ENCODE results near the gene B3GNT2.
"Not testable (repeated sequence)": the region's sequence is repeated elsewhere in the genome, so short reads cannot be mapped to it uniquely, and the experiment has no call there.

The B3GNT2 gene

DNA sequence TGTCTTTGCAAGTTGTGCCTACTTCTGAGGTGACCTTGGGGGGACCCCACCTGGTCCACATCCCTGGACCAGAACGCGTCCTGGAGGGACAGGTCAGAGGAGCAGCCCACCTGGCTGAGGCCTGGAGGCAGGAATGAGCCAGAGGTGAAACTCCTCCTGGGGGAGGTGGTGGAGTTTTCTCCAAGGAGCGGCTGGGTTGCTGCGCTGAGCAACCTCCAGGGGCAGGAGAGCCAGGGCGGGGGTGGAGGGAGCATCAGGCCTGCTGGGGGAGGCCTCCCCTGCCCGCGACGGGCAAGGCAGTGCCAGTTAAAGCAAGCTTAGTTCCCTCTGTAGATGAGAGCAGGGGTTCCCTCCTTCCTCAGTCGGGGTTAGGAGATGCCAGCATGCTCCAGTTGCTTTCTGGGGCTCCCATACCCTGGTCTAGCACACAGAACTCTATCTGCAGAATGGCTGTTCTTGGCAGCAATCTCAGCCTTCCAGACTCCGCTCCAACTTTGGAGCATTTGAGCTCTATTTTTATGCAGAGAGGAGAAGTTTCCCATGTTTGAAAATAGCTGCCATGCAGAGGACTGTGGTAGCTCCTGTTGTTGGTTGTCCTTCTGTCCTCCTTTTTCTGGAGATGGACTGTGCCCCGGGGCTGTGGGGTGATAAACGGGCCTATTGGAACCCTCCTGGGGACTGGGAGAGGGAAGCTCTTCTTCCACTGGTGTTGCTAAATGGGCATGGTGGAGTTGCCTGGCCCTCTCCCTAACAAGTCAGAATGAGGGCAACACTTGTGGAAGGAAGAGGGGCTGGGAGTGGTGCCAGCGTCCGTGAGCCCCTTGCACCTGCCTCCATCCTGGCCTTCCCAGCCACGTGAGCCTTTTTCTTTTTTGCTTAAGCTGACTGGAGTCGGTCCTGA lies 39.1 kb downstream of the B3GNT2 start:
- no peak for DNase-seq (ENCODE audit: low read depth in 2 of 2)

DNA sequence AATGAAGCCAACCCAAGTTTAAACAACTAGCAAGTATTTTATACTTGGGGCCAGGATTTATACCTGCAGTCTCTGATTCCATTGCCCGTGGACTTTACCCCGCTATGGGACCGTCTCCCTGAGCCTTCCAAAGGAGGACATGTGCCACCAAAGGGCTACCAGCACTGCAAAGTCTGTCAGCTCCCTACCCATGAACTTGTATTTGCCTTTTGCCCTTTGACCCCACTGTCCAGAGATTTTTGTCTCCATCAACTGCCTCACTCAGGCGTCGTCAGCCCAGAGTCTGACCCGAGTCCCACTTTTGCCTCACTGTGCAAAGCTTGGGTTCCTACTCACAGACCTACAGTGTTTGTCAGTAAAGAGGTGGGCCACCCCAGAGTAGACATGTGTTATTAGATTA lies 40.6 kb downstream of the B3GNT2 start:
- DNase-seq (ENCODE audit: low read depth in 2 of 2) = no peak

DNA sequence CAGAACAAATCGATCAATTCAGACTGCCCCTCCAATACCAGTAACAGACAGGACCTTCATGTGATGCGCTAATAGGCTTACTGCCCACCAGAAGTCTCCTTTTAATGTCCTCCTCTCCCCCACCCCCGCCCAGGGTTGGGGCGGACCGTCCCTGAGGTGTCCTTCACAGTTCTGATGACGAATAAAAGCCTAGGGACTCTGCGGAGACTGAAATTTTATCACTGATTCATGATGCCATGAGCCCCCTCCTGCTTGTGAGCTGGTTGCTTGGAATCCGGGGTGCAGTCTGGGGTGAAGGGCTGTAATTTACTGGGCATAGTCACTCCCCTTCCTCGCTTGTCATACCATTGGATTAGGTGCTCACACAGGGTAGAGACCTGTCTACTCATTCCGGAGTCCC lies 42.3 kb downstream of the B3GNT2 start:
- no peak for DNase-seq (ENCODE audit: low read depth in 2 of 2)

GRCh38 chr2:62240546-62240945 lies 44.6 kb downstream of the B3GNT2 start:
- no peak for DNase-seq (ENCODE audit: low read depth in 2 of 2)

DNA sequence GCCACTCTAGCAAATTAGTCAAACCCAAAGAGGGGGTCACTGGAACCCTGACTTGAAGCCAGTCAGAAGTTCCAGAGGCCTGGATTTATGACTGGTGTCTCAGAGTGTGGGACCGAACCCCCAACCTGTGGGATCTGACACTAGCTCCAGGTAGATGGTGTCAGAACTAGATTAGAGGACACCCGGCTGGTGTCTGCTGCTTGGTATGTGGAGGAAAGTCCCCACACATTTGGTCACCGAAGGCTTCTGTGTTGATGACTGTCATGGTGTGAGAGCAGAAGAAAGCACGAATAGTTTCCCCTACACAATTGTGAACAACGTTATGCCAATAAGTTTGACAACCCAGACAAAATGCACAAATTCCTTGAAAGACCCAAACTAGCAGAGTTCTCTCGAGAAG lies 48.1 kb downstream of the B3GNT2 start:
- no peak for DNase-seq (ENCODE audit: low read depth in 2 of 2)

- DNase-seq (ENCODE audit: low read depth in 2 of 2) = no peak
Observed at GRCh38 chr2:62248226-62248625, 52.3 kb downstream of the B3GNT2 start.

DNA sequence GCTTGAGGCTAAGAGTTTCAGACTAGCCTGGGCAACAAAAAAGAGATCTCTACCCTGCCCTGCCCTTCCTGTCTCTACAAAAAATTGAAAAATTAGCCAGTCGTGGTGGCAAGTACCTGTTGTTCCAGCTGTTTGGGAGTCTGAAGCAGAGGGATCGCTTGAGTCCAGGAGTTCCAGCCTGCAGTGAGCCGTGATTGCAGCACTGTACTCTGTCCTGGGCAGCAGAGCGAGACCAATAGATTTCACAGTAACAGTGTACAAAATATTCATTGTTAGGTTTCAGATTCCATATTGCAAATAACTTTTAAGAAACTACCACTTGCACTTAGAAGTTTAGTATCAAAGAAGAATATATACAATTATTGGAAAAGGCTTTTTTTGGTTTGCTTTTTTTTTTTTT lies 54.3 kb downstream of the B3GNT2 start:
- no peak for DNase-seq (ENCODE audit: low read depth in 2 of 2)

GRCh38 chr2:62254424-62255266 lies 58.7 kb downstream of the B3GNT2 start:
- no peak for DNase-seq (ENCODE audit: low read depth in 2 of 2)

DNA sequence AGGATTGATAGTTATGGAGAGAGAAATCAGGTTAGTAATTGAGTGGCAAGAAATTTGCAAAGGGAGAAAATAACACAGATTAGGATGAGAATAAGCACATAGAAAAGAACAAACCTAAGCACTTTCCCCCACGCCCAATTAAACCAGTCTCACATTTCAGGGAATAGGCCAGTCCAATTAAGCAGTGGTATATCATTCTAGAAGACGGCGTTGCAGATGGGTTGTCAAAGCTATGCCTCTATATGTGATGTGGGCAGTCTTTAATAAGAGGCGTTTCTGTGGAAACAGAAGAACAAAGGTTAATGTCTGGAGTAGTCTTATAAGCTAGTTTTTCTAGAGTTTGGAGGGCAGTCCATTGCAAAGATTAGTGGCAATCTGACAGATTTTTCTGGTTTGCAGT lies 61.6 kb downstream of the B3GNT2 start:
- DNase-seq (ENCODE audit: low read depth in 2 of 2) = no peak

DNA sequence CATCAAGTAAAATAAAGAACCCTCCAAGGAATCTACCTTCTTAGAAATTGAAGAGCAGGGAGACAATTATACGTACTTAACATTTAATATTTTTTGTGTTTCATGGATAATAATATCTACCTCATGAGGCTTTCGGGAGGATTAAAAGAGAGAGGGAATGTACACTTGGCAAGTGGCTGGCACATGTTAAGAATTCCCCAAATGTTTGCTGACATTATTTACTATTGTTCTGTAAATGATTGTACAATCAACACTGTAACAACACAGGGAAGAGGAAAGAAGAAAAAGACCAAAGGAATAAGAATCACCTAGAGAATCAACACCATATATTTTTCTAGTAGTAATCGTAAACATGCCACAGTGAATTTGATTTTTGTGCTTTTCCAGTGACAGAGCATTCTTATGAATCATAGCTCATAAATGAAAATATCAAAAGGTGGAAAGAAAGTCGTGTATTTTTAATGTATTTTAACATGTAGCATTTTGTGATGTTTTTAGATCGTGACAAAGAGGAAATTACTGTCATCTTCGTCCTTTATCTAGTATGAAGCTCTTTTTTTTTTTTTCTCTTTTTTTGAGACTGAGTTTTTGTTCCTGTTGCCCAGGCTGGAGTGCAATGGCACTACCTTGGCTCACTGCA lies 67.3 kb downstream of the B3GNT2 start:
- DNase-seq (ENCODE audit: low read depth in 2 of 2) = no peak

- DNase-seq (ENCODE audit: low read depth in 2 of 2) = no peak
Observed at GRCh38 chr2:62264186-62264585, 68.3 kb downstream of the B3GNT2 start.

GRCh38 chr2:62265106-62265505 lies 69.2 kb downstream of the B3GNT2 start:
- no peak for DNase-seq (ENCODE audit: low read depth in 2 of 2)

DNA sequence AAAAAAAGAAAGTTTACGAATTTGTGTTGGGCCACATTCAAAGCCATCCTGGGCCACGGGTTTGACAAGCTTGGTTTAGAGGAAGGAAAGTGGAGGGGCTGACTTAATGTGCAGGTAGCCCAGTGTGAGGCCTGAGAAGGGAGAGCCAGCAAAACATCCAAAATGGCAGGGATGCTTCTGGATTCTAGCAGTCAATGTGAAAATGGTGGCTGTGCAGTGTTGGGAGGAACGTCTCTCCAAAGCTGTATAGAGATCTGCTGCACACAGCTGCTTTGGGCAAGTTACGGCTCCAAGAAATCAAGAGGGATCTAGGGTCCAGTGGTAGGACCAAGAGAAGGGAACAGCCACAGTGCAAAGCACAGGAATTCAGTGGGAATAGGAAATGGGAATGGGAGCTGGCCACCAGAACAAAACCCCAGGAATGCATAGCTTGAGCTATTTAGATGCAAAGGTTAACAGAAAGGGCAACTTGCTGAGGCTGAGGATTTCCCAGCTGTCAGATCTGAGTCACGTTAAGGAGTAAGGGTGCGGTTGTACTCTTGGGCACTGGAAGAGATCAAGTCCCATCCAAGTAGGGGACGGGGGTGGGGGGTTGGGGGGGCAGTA lies 70.6 kb downstream of the B3GNT2 start:
- no peak for DNase-seq (ENCODE audit: low read depth in 2 of 2)

GRCh38 chr2:62267696-62268095 lies 71.8 kb downstream of the B3GNT2 start:
- no peak for DNase-seq (ENCODE audit: low read depth in 2 of 2)

DNA sequence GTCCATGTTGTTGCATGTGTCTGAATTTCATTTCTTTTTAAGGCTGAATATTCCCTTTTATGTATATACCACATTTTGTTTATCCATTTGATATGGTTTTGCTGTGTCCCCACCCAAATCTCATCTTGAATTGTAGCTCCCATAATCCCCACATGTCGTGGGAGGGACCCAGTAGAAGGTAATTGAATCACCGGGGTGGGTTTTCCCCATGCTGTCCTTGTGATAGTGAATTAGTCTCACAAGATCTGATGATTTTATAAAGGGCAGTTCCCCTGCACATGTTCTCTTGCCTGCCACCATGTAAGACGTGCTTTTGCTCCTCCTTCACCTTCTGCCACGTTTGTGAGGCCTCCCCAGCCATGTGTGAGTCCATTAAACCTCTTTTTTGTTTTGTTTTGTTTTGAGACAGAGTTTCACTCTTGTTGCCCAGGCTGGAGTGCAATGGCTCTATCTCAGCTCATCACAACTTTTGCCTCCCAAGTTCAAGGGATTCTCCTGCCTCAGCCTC lies 72.8 kb downstream of the B3GNT2 start:
- not testable (repeated sequence) for DNase-seq (ENCODE audit: low read depth in 2 of 2)

- DNase-seq (ENCODE audit: low read depth in 2 of 2) = no peak
Observed at GRCh38 chr2:62270728-62271127, 74.8 kb downstream of the B3GNT2 start.

All from stimulated activated CD8-positive, alpha-beta memory T cell treated with anti-CD3 and anti-CD28 coated beads, Interleukin-7, amount 100 ng/mL, for 1 hour (primary cell).